ENCODE results near the gene RNF167.

RNF167 gene

GRCh38 chr17:4950746-4951204, 10.7 kb downstream of the RNF167 start, which contains the start of gene ENO3:
ENO3 (plus strand) TSS chr17:4951119; CDS start chr17:4951830, 711 bp downstream.
- Mint-ChIP-seq H3K4me3 (peak within 1 kb of the TSS; percentile 88), H3K27me3 (no peaks in the 10 kb centered on the region), H3K4me1 (ENCODE audit: low read depth) (peaks cover 11% of the 10 kb centered on the region), H3K36me3 (peaks cover 8% of the 10 kb centered on the region), H3K27ac (peak within 1 kb of the TSS; percentile 97), H3K9me3 (ENCODE audit: low read depth) (no peaks in the 10 kb centered on the region)

- H3K4me1 Mint-ChIP-seq (ENCODE audit: low read depth): peaks cover 14% of the 10 kb centered on the region
- H3K9me3 Mint-ChIP-seq (ENCODE audit: low read depth): no peaks in the 10 kb centered on the region
- no peaks in the 10 kb centered on the region for H3K27me3 Mint-ChIP-seq
- peak overlapping the region; percentile 97 for H3K27ac Mint-ChIP-seq
- H3K36me3 Mint-ChIP-seq: peaks cover 5% of the 10 kb centered on the region
- peak overlapping the region; percentile 88 for H3K4me3 Mint-ChIP-seq
Observed at GRCh38 chr17:4951486-4951885, 11.4 kb downstream of the RNF167 start.

GRCh38 chr17:4953451-4953961, 13.4 kb downstream of the RNF167 start:
- no peaks in the 10 kb centered on the region for H3K9me3 Mint-ChIP-seq (ENCODE audit: low read depth)
- H3K27ac Mint-ChIP-seq: no peak overlapping the region
- no peaks in the 10 kb centered on the region for H3K36me3 Mint-ChIP-seq
- peaks cover 15% of the 10 kb centered on the region for H3K4me1 Mint-ChIP-seq (ENCODE audit: low read depth)
- no peak overlapping the region for H3K4me3 Mint-ChIP-seq
- H3K27me3 Mint-ChIP-seq: no peaks in the 10 kb centered on the region

DNA sequence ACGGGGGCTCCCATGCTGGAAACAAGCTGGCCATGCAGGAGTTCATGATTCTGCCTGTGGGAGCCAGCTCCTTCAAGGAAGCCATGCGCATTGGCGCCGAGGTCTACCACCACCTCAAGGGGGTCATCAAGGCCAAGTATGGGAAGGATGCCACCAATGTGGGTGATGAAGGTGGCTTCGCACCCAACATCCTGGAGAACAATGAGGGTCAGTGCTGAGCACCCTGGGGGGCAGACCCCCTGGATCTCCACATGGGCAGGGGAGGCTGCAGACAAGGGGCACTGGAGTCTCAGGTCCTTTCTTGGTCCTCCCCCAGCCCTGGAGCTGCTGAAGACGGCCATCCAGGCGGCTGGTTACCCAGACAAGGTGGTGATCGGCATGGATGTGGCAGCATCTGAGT, 15.0 kb downstream of the RNF167 start:
- no peaks in the 10 kb centered on the region for H3K36me3 Mint-ChIP-seq
- no peaks in the 10 kb centered on the region for H3K27me3 Mint-ChIP-seq
- H3K9me3 Mint-ChIP-seq (ENCODE audit: low read depth): no peaks in the 10 kb centered on the region
- no peak overlapping the region for H3K27ac Mint-ChIP-seq
- H3K4me3 Mint-ChIP-seq: no peak overlapping the region
- H3K4me1 Mint-ChIP-seq (ENCODE audit: low read depth): peaks cover 14% of the 10 kb centered on the region

GRCh38 chr17:4956493-4957061, 16.5 kb downstream of the RNF167 start:
- no peak overlapping the region for H3K27ac Mint-ChIP-seq
- H3K4me1 Mint-ChIP-seq (ENCODE audit: low read depth): peaks cover 8% of the 10 kb centered on the region
- no peak overlapping the region for H3K4me3 Mint-ChIP-seq
- no peaks in the 10 kb centered on the region for H3K9me3 Mint-ChIP-seq (ENCODE audit: low read depth)
- no peaks in the 10 kb centered on the region for H3K36me3 Mint-ChIP-seq
- H3K27me3 Mint-ChIP-seq: no peaks in the 10 kb centered on the region

- Mint-ChIP-seq H3K9me3 (ENCODE audit: low read depth) (no peaks in the 10 kb centered on the region), H3K4me1 (ENCODE audit: low read depth) (peaks cover 7% of the 10 kb centered on the region), H3K36me3 (no peaks in the 10 kb centered on the region), H3K27me3 (no peaks in the 10 kb centered on the region), H3K4me3 (no peak overlapping the region), H3K27ac (no peak overlapping the region)
Observed at GRCh38 chr17:4958102-4958501, 18.0 kb downstream of the RNF167 start.

GRCh38 chr17:4959261-4959965, 19.3 kb downstream of the RNF167 start:
- no peak overlapping the region for H3K4me3 Mint-ChIP-seq
- H3K4me1 Mint-ChIP-seq (ENCODE audit: low read depth): peaks cover 8% of the 10 kb centered on the region
- no peaks in the 10 kb centered on the region for H3K9me3 Mint-ChIP-seq (ENCODE audit: low read depth)
- no peaks in the 10 kb centered on the region for H3K36me3 Mint-ChIP-seq
- H3K27me3 Mint-ChIP-seq: no peaks in the 10 kb centered on the region
- H3K27ac Mint-ChIP-seq: no peak overlapping the region

GRCh38 chr17:4960279-4960922, 20.3 kb downstream of the RNF167 start:
- Mint-ChIP-seq H3K4me1 (ENCODE audit: low read depth) (peaks cover 11% of the 10 kb centered on the region), H3K27me3 (no peaks in the 10 kb centered on the region), H3K4me3 (no peak overlapping the region), H3K27ac (peak overlapping the region; percentile 24), H3K36me3 (peaks cover 3% of the 10 kb centered on the region), H3K9me3 (ENCODE audit: low read depth) (no peaks in the 10 kb centered on the region)

- peak overlapping the region; percentile 25 for H3K4me3 Mint-ChIP-seq
- no peaks in the 10 kb centered on the region for H3K27me3 Mint-ChIP-seq
- H3K9me3 Mint-ChIP-seq (ENCODE audit: low read depth): no peaks in the 10 kb centered on the region
- no peak overlapping the region for H3K27ac Mint-ChIP-seq
- H3K4me1 Mint-ChIP-seq (ENCODE audit: low read depth): peaks cover 32% of the 10 kb centered on the region
- peaks cover 14% of the 10 kb centered on the region for H3K36me3 Mint-ChIP-seq
Observed at GRCh38 chr17:4965311-4965986, 25.4 kb downstream of the RNF167 start.

GRCh38 chr17:4966844-4967538, 26.9 kb downstream of the RNF167 start:
- Mint-ChIP-seq H3K9me3 (ENCODE audit: low read depth) (no peaks in the 10 kb centered on the region), H3K36me3 (peaks cover 18% of the 10 kb centered on the region), H3K27me3 (no peaks in the 10 kb centered on the region), H3K4me3 (no peak overlapping the region), H3K27ac (peak overlapping the region; percentile 93), H3K4me1 (ENCODE audit: low read depth) (peaks cover 40% of the 10 kb centered on the region)

DNA sequence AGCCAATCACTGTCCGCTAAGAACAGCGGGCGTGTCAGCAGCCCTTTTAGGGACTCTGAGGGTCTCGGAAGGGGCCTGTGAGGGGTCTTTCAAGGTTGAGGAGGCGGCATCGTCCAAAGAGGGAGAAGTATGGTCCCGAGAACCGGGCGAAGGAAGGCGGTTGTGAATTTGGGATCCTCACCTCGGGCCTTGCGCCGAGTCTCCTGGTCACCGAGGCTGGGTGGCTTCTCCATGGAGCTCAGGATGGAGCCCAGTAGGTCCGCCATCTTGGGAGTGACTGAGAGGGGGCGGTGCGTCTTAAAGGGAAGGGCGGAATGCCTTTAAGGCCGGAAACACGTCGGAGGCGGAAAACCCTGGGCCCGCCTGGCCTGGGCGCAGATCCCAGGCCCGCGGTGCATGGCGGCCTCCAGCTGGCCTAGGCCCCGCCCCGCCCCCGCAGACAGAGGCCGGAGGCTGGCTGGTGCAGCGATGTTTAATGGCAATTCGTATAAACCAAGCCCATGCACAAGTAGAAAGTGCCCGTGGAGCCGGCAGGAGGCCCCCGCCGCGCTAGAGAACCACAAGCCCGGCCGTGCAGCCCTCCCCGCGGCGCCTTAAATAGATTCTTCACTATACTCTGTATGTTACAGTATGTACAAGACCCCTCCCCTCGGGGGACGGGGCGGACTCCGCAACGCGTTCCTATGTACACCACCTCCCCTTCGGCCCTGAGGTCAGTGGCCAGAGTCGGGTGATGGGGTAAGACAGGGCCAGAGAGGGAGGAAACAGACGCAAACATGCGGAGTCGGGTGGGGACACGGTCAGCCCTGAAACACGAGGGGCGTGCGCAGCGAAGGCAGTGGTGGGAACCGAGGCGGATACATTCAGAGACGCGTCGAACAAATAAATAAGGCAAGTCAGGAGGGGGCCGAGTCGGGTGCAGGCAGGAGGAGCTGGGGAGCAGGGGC, 27.7 kb downstream of the RNF167 start, which contains the start of gene SPAG7:
Gene SPAG7, minus strand, starts transcription at position 279 of the 947 bp plus-strand sequence. Its CDS starts 13 bp downstream, at position 266.
- Mint-ChIP-seq H3K9me3 (ENCODE audit: low read depth) (no peaks in the 10 kb centered on the region), H3K27ac (peak within 1 kb of the TSS; percentile 93), H3K4me3 (no peak within 1 kb of the TSS), H3K36me3 (peaks cover 18% of the 10 kb centered on the region), H3K4me1 (ENCODE audit: low read depth) (peaks cover 40% of the 10 kb centered on the region), H3K27me3 (no peaks in the 10 kb centered on the region)

DNA sequence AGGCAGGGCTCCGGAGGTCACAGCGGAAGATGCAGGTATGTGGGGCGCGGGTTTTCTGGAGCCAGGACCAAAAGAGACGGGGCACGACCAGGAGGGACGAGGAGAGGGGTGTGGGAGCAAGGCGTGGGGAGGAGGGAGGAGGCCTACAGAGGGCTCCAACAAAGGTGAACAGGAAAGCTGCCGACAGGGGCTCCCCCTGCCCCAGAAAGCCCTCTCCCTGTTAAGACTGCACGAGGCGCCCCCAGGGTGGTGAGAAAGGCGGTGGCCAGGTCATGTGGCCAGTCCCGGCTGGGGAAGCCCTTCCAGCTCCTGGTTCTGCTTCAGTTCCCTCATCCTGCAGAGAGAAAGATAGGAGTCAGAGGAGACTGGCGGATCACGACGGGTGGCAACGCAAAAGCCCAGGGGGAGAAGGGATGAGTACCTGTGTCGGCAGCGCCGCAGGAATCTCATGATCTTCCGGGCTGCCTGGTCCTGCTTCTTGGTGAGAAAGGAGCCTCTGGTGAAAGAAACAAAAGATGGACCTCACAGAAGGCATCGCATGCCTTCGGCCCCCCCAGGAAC, 28.5 kb downstream of the RNF167 start:
- Mint-ChIP-seq H3K36me3 (peaks cover 18% of the 10 kb centered on the region), H3K9me3 (ENCODE audit: low read depth) (no peaks in the 10 kb centered on the region), H3K27ac (no peak overlapping the region), H3K4me3 (no peak overlapping the region), H3K4me1 (ENCODE audit: low read depth) (peaks cover 39% of the 10 kb centered on the region), H3K27me3 (no peaks in the 10 kb centered on the region)

DNA sequence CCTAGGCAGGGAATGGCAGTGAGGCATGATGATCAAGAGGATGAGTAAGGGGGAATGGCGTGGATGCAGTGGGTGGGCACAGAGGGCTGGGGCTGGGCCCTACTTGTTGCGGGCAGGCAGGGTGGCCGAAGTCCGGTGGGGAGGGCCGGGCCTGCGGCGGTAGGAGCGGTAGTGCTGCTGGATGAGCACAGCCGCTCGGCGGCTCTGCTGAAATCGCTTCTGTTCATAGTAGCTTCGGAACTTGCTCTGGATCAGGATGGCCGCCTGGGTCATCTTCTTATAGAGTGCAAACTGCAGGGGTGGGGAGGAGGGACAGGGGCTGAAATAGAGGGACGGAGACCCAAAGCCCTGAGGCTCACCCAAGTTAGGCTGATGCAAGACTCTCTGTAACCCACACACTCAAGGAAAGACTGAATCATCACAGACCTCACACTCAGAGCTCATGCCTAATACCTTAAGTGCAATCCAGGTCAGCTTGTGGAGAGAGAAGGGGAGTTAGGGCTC, 29.0 kb downstream of the RNF167 start:
- Mint-ChIP-seq H3K9me3 (ENCODE audit: low read depth) (no peaks in the 10 kb centered on the region), H3K36me3 (peaks cover 18% of the 10 kb centered on the region), H3K4me3 (no peak overlapping the region), H3K4me1 (ENCODE audit: low read depth) (peaks cover 39% of the 10 kb centered on the region), H3K27me3 (no peaks in the 10 kb centered on the region), H3K27ac (no peak overlapping the region)
